Measurements from ENCODE around the gene TMEM175.

- TF ChIP-seq CTCF (conservative IDR thresholded peaks at IDR 0.05) (no peak), EZH2 (IDR thresholded peaks at IDR 0.05; ENCODE audit: low read depth) (no peak)
Measured at GRCh38 chr4:970046-970745, 37.9 kb downstream of the TMEM175 start.
